OCI-LY1 (cell line): ENCODE results near the gene PLEK.
"Not testable (repeated sequence)": the region's sequence is repeated elsewhere in the genome, so short reads cannot be mapped to it uniquely, and the experiment has no call there.

Source experiments
- H2AFZ ChIP-seq: fragments of 200-600 bp; sonication (generic), shearing (Covaris generic); 2 replicates; pipeline ENCODE4 v1.6.0; 2014; ENCODE audit warnings: antibody characterized with exemption, mild to moderate bottlenecking, low read length
- H3F3A ChIP-seq: fragments of 200-600 bp; sonication (generic), shearing (Covaris generic); 2 replicates; pipeline ENCODE4 v1.6.0; 2014; ENCODE audit warnings: mild to moderate bottlenecking, antibody characterized with exemption, low read length, moderate library complexity; ENCODE audit not compliant: insufficient read depth
- H3K27ac ChIP-seq: fragments of 200-600 bp; sonication (generic); 2 replicates; pipeline ENCODE4 v1.5.1; 2014; ENCODE audit warnings: low read length, mixed run types, mild to moderate bottlenecking, low read depth; ENCODE audit not compliant: poor library complexity, severe bottlenecking
- H3K27me3 ChIP-seq: fragments of 200-600 bp; sonication (generic); 2 replicates; pipeline ENCODE4 v1.6.0; 2014; ENCODE audit warnings: antibody characterized with exemption, mild to moderate bottlenecking, low read length, moderate library complexity; ENCODE audit not compliant: insufficient read depth
- H3K36me3 ChIP-seq: fragments of 200-600 bp; sonication (generic); 2 replicates; pipeline ENCODE4 v1.6.1; 2014; ENCODE audit warnings: mild to moderate bottlenecking, antibody characterized with exemption, low read length, moderate library complexity, mixed read lengths; ENCODE audit not compliant: insufficient read depth
- H3K4me1 ChIP-seq: fragments of 200-600 bp; sonication (generic); 2 replicates; pipeline ENCODE4 v1.5.1; 2014; ENCODE audit warnings: mild to moderate bottlenecking, low read length, moderate library complexity; ENCODE audit not compliant: insufficient read depth, severe bottlenecking
- H3K4me2 ChIP-seq: fragments of 200-600 bp; sonication (generic), shearing (Covaris generic); 2 replicates; pipeline ENCODE4 v1.6.1; 2014; ENCODE audit warnings: low read length
- H3K4me3 ChIP-seq: fragments of 200-600 bp; sonication (generic); 2 replicates; pipeline ENCODE4 v1.5.1; 2014; ENCODE audit warnings: low read length, low read depth, mild to moderate bottlenecking, mixed read lengths; ENCODE audit not compliant: poor library complexity, severe bottlenecking
- H3K79me2 ChIP-seq: fragments of 200-600 bp; shearing (Covaris generic); 2 replicates; pipeline ENCODE4 v1.6.1; 2016; ENCODE audit warnings: mixed run types, low read length, mixed read lengths; ENCODE audit not compliant: insufficient read depth
- H3K9ac ChIP-seq: fragments of 200-600 bp; sonication (generic), shearing (Covaris generic); 2 replicates; pipeline ENCODE4 v1.6.1; 2014; ENCODE audit warnings: mild to moderate bottlenecking, low read length, mixed read lengths
- H3K9me2 ChIP-seq: fragments of 200-600 bp; sonication (generic), shearing (Covaris generic); 2 replicates; pipeline ENCODE4 v1.6.1; 2014; ENCODE audit warnings: low read depth, mild to moderate bottlenecking, low read length, mixed read lengths
- H3K9me3 ChIP-seq: fragments of 200-600 bp; shearing (Covaris generic); 2 replicates; pipeline ENCODE4 v1.6.1; 2014; ENCODE audit warnings: low read length, mixed read lengths
- H4K20me1 ChIP-seq: fragments of 200-600 bp; sonication (generic), shearing (Covaris generic); 2 replicates; pipeline ENCODE4 v1.6.0; 2016; ENCODE audit warnings: mild to moderate bottlenecking, low read length; ENCODE audit not compliant: insufficient read depth
- CTCF ChIP-seq: fragments of 200-600 bp; sonication (generic), shearing (Covaris generic); IDR thresholded peaks from 2 replicates; pipeline ENCODE4 v1.5.1; 2017; ENCODE audit warnings: mild to moderate bottlenecking, antibody characterized with exemption, low read length, moderate library complexity, mixed read lengths
- EZH2 ChIP-seq: fragments of 200-600 bp; sonication (generic), shearing (Covaris generic); IDR thresholded peaks from 2 replicates; pipeline ENCODE4 v1.8.0; 2017; ENCODE audit warnings: borderline replicate concordance, mixed run types, mild to moderate bottlenecking, antibody characterized with exemption, low read length, moderate library complexity, mixed read lengths

PLEK gene

GRCh38 chr2:68441179-68441993 lies 76.3 kb downstream of the PLEK start:
- Histone ChIP-seq H4K20me1 (no peaks in the 10 kb centered on the region), H3K79me2 (no peaks in the 10 kb centered on the region), H3K4me3 (no peak overlapping the region), H3K9me2 (no peaks in the 10 kb centered on the region), H3K4me1 (peaks cover 44% of the 10 kb centered on the region), H3K4me2 (peak overlapping the region; percentile 10; the same call in 1 of the 2 replicates), H3K36me3 (no peaks in the 10 kb centered on the region), H3K9me3 (no peaks in the 10 kb centered on the region), H2AFZ (no peak overlapping the region), H3K27me3 (no peaks in the 10 kb centered on the region), H3F3A (no peaks in the 10 kb centered on the region), H3K27ac (peak overlapping the region; percentile 67), H3K9ac (peak overlapping the region; percentile 2; the same call in 1 of the 2 replicates)
- TF ChIP-seq CTCF = peak; percentile 94
- no peak for TF ChIP-seq EZH2

GRCh38 chr2:68441994-68442322 lies 76.9 kb downstream of the PLEK start:
- no peaks in the 10 kb centered on the region for H3K27me3 ChIP-seq
- no peaks in the 10 kb centered on the region for H4K20me1 ChIP-seq
- H3K4me3 ChIP-seq = no peak overlapping the region
- H3K4me1 ChIP-seq = peaks cover 38% of the 10 kb centered on the region
- no peaks in the 10 kb centered on the region for H3K9me2 ChIP-seq
- H3K79me2 ChIP-seq = no peaks in the 10 kb centered on the region
- H3K36me3 ChIP-seq = no peaks in the 10 kb centered on the region
- TF ChIP-seq CTCF = no peak
- no peak for TF ChIP-seq EZH2
- no peak overlapping the region for H3K4me2 ChIP-seq
- H3K9me3 ChIP-seq = no peaks in the 10 kb centered on the region
- H2AFZ ChIP-seq = no peak overlapping the region
- H3F3A ChIP-seq = no peaks in the 10 kb centered on the region
- H3K9ac ChIP-seq = no peak overlapping the region
- no peak overlapping the region for H3K27ac ChIP-seq

- H3K27me3 ChIP-seq, H3K4me1 ChIP-seq, H3K9me2 ChIP-seq, H3K4me3 ChIP-seq, H3K9ac ChIP-seq, H4K20me1 ChIP-seq, H3K79me2 ChIP-seq, H2AFZ ChIP-seq, H3F3A ChIP-seq, H3K9me3 ChIP-seq, H3K27ac ChIP-seq, H3K4me2 ChIP-seq, H3K36me3 ChIP-seq: not testable (repeated sequence)
Observed at GRCh38 chr2:68446425-68446824, 81.3 kb downstream of the PLEK start.
